Cerebellar cortex (tissue), 1 donor: ENCODE measurements around the gene EIF2D.
"Not testable (repeated sequence)": the region's sequence is repeated elsewhere in the genome, so short reads cannot be mapped to it uniquely, and the experiment has no call there.

Experiments
- DNase-seq: peaks from one replicate; pipeline ENCODE4 v3.0.0-alpha.2; 2015; ENCODE audit warnings: low spot score

Gene EIF2D

GRCh38 chr1:206635978-206636345 lies 23.7 kb upstream of the EIF2D start:
- DNase-seq, result no peak

- peak; percentile 86 for DNase-seq
These were observed 23.1 kb upstream of the EIF2D start, which contains the start of gene DYRK3 for GRCh38 chr1:206635080-206635977. Gene DYRK3 (plus strand): TSS chr1:206635536. CDS start chr1:206635704, 168 bp downstream.

- peak; percentile 94 for DNase-seq
These were observed 22.3 kb upstream of the EIF2D start for GRCh38 chr1:206634365-206635079.

- no peak for DNase-seq
These were observed 21.4 kb upstream of the EIF2D start for GRCh38 chr1:206633708-206634121.

- peak; percentile 80 for DNase-seq
These were observed 18.8 kb upstream of the EIF2D start for GRCh38 chr1:206631085-206631509.

- no peak for DNase-seq
These were observed 16.7 kb upstream of the EIF2D start for GRCh38 chr1:206628916-206629315.

GRCh38 chr1:206626396-206626795 lies 14.1 kb upstream of the EIF2D start:
- DNase-seq, result not testable (repeated sequence)

- no peak for DNase-seq
These were observed 2.9 kb downstream of the EIF2D start for GRCh38 chr1:206609229-206609991.

- DNase-seq, result peak; percentile 16
These were observed 4.1 kb downstream of the EIF2D start for GRCh38 chr1:206608108-206608698.

GRCh38 chr1:206606867-206607266 lies 5.4 kb downstream of the EIF2D start:
- peak; percentile 18 for DNase-seq

GRCh38 chr1:206604861-206605260 lies 7.4 kb downstream of the EIF2D start:
- no peak for DNase-seq

- DNase-seq, result no peak
These were observed 11.7 kb downstream of the EIF2D start for GRCh38 chr1:206600527-206600926.

GRCh38 chr1:206596319-206596666 lies 16.0 kb downstream of the EIF2D start:
- no peak for DNase-seq

GRCh38 chr1:206595581-206596318 lies 16.5 kb downstream of the EIF2D start:
- DNase-seq, result no peak

- no peak for DNase-seq
These were observed 18.8 kb downstream of the EIF2D start for GRCh38 chr1:206593351-206593925.

GRCh38 chr1:206591696-206592095 lies 20.6 kb downstream of the EIF2D start:
- DNase-seq, result no peak

- DNase-seq, result no peak
These were observed 21.0 kb downstream of the EIF2D start for GRCh38 chr1:206591226-206591625.

GRCh38 chr1:206590025-206590758 lies 22.1 kb downstream of the EIF2D start:
- DNase-seq, result no peak

GRCh38 chr1:206589206-206589605 lies 23.1 kb downstream of the EIF2D start:
- DNase-seq, result no peak

- no peak for DNase-seq
These were observed 23.8 kb downstream of the EIF2D start for GRCh38 chr1:206588492-206588891.
